ENCODE results near the gene TUBA4B.

DNA sequence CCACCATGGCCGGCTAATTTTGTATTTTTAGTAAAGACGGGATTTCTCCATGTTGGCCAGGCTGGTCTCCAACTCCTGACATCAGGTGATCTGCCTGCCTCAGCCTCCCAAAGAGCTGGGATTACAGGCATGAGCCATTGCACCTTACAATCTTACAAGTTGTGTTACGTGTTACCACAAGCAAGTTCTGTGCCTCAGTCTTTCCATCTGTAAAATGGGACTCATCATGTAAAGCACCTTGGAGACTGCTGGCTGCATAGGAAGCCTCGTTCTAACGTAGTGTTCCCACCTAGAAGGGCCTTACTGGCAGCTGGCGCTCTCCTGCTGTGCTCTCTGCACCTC, 36.1 kb downstream of the TUBA4B start:
- TF ChIP-seq POU6F1 (CRISPR knock-in tag; IDR thresholded peaks at IDR 0.05; ENCODE audit: borderline replicate concordance, low read depth): no peak
- TF ChIP-seq ZFP3 (CRISPR knock-in tag; IDR thresholded peaks at IDR 0.05): peak; percentile 84; the same call in 1 of the 2 replicates
- no peak for TF ChIP-seq BACH2 (CRISPR knock-in tag; IDR thresholded peaks at IDR 0.05; ENCODE audit: borderline replicate concordance)
- TF ChIP-seq, protein P1, sequence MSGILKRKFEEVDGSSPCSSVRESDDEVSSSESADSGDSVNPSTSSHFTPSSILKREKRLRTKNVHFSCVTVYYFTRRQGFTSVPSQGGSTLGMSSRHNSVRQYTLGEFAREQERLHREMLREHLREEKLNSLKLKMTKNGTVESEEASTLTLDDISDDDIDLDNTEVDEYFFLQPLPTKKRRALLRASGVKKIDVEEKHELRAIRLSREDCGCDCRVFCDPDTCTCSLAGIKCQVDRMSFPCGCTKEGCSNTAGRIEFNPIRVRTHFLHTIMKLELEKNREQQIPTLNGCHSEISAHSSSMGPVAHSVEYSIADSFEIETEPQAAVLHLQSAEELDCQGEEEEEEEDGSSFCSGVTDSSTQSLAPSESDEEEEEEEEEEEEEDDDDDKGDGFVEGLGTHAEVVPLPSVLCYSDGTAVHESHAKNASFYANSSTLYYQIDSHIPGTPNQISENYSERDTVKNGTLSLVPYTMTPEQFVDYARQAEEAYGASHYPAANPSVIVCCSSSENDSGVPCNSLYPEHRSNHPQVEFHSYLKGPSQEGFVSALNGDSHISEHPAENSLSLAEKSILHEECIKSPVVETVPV (CRISPR knock-in tag; IDR thresholded peaks at IDR 0.05): no peak
- TF ChIP-seq ISL1 (CRISPR knock-in tag; IDR thresholded peaks at IDR 0.05): no peak
